Activated CD8-positive, alpha-beta memory T cell treated with anti-CD3 and anti-CD28 coated beads for 1 hour (primary cell): ENCODE results near the gene PCIF1.
A peak's percentile ranks its signal among the peaks of the same experiment; 100 is the strongest.
"Not testable (repeated sequence)": the region's sequence is repeated elsewhere in the genome, so short reads cannot be mapped to it uniquely, and the experiment has no call there.

ENCODE experiments used
- DNase-seq, 2 donors: peaks; one replicate each; pipeline ENCODE4 v3.0.0-alpha.2; 2020; ENCODE audit warnings: low read depth in 1 of 2; ENCODE audit errors: extremely low read depth in 1 of 2

The PCIF1 gene

DNA sequence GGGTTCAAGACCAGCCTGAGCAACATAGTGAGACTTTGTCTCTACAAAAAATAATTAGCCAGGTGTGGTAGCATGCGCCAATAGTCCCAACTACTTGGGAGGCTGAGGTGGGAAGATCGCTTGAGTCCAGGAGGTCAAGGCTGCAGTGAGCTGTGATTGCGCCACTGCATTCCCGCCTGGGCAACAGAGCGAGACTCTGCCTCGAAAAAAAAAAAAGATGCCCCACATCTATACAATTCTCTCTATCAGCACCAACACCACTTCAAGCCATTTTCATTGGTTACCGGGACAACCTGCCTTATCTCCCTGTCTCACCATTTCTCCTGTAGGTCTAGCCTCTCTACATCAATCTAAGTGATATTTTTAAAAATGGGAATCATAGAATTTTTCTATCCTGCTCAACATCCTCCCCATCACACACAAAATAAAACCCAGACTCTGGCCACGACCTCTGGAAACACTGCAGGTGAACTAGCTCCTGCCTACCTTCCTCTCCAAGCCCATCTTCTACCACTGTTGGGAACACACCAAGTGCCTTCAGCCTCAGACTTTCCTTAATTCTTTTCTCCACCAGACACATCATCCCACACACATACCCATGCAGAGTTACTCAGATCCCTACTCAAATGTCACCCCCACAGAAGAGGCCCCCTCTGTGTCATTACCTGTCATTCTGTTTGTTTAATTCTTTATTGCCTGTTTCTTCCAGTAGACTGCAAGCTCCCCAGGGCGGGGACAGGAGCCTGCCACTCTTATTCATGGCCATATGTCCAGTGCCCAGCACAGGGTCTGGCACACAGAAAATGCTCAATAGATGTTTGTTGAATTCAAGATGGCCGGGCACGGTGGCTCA, 12.9 kb upstream of the PCIF1 start:
- DNase-seq = no peak

DNA sequence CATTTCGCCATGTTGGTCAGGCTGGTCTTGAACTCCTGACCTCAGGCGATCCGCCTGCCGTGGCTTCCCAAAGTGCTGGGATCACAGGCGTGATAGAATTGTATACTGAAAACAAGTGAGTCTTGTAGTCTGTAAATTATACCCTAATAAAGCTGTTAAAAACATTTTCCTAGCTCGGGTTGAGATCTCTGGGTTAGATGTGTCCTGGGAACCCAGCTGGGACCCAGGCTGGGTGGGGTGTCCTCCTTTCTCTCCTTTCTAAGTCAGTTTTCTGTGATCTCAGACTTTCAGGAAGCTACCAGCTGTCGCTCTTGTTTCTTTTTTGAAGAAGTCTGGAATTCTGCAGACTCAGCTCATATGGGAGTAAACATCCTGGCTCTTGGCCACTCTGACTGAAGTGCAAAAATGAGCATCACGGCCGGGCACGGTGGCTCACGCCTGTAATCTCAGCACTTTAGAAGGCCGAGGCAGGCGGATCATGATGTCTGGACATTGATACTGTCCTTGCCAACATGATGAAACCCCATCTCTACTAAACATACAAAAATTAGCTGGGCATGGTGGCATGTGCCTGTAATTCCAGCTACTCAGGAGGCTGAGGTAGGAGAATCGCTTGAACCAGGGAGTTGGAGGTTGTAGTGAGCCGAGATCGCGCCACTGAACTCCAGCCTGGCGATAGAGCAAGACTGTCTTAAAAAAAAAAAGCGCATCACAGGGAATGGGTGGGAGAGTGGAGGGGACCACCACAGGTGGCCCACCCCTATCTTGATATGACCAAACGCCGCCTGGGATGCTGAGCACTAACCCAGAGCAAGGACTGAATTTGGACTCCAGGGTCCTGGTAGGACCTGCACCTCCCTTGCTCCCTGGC, 9.9 kb upstream of the PCIF1 start:
- DNase-seq = no peak

DNA sequence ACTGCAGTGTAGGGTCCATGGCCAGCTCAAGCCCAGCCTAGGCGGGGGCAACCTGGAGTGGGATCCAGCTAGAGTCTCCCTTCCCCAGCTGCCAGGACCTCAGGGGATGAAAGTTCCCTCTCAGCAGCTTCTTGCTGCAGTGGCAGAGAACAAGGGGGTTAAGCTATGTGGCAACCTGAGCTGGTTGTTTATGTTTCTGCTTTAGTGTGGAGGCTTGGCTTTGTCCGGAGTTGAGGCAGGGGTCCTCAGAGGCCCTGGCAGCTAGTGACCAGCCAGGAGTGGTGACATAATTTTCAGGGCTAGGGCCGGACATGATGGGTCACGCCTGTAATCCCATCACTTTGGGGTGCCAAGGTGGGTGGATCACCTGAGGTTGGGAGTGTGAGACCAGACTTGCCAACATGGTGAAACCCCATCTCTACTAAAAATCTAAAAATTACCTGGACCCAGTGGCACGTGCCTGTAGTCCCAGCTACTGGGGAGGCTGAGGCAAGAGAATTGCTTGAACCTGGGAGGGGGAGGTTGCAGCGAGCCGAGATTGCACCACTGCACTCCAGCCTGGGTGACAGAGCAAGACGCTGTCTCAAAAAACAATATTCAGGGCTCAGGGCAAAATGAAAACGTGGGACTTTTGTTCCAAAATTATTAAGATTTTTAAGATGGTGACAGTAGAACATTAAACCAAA, 8.5 kb upstream of the PCIF1 start:
- DNase-seq = no peak

DNA sequence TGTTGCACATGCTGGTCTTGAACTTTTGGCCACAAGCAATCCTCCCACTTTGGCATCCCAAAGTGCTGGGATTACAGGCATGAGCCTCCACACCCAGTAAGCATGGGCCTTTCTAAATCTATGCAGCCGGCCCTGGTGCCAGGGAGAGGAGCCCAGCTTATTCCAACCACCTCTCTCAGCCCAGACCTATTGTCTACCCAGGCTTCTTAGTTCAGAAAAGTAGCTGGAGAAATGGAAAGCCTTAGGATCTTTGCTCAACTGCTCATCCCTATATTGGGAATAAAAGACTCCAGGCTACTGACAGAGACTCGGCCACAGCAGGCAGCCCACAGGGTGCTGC, 7.8 kb upstream of the PCIF1 start:
- DNase-seq = no peak

DNA sequence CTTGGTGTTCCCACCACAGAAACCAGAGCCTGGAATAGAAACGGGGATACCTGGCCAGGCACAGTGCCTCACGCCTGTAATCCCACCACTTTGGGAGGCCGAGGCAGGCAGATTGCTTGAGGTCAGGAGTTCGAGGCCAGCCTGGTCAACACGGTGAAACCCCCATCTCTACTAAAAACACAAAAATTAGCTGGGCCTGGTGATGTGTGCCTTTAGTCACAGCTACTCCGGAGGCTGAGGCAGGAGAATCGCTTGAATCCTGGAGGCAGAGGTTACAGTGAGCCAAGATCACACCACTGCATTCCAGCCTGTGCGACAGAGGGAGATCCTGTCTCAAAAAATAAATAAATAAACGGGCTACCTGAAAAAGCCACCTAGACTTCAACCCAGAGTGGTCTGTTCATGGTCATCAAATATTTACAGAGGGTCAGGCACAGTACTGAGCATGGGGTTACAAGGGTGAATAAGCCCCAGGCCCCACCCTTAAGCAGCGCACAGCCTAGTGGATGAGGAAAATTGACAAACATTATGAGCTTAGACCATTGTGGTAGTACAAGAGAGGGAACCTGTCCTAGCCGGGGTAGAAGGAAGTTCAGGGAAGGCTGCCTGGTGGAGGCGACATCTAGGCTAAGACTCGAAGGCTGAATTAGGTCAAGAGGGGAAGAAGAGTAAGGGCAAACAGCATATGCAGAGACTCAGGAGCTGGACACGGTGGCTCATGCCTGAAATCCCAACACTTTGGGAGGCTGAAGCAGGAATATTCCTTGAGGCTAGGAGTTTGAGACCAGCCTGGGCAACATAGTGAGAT, 7.2 kb upstream of the PCIF1 start:
- DNase-seq = no peak

DNA sequence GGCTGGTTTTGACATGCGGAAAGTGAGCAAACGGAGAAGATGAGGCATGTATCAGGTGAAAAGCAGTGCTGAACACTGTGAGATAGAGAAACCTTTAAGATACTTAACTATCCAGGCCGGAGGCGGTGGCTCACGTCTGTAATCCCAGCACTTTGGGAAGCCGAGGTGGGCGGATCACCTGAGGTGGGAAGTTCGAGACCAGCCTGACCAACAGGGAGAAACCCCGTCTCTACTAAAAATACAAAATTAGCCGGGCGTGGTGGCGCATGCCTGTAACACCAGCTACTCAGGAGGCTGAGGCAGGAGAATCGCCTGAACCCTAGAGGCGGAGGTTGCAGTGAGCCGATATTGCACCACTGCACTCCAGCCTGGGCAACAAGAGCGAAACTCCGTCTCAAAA, 2.8 kb upstream of the PCIF1 start:
- not testable (repeated sequence) for DNase-seq

DNA sequence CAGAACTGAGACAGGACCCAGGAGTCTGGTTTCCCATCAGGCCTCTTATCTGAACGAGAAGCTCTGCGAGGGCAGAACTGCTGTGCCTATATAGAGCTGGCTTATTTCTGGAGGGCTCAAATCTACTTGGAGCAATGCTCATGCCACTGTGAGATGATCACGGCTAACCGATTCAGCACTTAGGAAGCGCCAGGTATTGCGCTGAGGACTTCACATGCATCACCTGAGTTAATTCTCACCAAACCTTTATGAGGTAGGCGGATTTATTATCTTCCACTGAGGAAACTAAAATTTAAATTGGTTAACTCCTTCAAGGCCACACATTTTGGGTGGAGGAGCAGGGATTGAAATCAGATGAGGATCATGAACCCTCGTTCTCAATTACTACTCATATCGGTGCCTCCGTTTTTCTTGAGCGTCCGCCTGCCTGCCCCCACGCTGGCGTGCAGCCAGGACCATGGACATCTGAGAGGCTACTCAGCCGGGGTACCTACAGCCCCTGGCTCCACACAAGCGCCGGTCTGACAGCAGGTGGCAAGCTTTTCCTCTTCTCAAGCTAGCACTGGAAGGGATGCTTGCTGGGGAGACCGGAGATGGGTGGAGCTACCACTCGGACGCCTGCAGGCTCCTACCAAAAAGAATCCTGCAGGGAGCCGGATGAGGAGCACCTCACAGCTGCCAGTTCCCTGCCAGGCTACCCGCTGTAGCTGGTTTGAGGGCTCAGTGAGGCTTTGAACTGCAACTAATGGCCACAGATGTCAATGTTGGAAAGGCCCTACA, 1.0 kb upstream of the PCIF1 start:
- peak in 1 of 2 donors; percentile 33 for DNase-seq

DNA sequence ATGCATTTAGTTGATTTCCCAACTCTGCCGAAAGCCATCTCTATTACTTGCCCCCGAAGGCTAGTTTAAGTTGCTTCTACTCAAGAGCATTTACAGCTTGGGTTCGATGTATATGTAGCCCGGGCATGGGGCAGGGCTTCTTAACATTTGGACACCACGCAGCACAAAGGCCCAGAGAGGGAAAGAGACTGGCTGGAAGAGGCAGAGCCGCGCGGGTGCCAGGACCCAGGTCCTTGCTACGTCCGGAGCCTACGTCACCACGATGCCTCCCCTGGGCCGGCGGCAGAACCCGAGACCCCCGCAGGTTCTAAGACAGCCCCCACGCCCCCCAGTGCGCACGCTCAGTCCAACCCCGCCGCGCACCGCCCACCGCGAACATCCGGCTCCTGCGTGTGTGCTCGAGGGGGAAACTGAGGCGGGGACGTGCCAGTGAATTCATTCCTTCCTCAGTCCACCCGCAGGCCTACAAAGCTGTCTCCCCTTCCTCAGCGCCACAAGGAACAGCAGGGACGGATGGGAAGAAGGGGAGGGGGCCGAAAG, 367 bp upstream of the PCIF1 start:
- no peak for DNase-seq

DNA sequence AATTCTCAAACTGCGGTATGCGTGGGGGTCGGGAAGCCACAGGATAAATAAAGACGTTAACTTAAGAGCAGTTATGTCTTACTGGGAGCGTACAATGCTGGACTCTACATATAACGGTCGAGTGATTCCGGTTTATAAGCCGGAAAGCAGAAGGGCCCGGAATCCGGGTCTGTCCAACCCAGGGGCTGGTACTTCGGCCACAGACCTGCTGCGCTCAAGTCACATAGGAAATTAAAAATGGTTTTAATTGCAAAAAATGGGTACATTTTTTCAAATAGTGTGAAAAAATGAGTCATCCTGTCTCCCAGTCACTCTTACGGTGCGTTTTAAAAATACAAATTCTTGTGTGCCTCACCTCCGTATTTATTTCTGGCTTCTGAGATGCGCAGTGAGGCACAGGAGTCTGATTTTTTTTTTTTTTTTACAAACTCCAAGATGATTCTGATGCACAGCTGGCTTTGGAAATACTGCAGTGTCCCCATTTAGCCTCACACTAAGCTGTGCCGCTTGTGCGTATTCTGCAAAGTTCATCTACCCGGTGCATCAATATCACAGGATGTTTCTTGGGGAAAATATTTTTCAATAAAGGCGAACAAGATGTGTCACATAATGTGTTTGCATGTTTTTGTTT, 1.0 kb downstream of the PCIF1 start:
- no peak for DNase-seq

DNA sequence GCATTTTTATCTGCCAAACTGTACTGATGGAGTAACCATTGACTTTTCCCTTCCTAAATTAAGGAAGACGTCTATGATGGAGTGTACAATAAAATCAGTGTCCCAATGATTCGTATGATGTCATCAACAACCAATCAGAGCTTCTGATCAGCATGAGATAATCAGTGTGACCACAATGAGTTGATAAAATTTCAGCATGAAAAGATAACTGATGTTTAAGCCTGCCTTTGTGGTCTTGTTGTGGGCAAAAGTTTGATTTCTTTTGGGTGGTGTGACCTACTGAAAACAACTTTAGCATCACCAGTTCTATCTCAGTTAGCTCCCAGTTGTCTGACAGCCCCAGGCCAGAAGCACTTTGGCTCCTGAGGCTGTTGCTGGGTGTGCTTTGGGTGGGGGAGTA, 3.3 kb downstream of the PCIF1 start:
- no peak for DNase-seq

DNA sequence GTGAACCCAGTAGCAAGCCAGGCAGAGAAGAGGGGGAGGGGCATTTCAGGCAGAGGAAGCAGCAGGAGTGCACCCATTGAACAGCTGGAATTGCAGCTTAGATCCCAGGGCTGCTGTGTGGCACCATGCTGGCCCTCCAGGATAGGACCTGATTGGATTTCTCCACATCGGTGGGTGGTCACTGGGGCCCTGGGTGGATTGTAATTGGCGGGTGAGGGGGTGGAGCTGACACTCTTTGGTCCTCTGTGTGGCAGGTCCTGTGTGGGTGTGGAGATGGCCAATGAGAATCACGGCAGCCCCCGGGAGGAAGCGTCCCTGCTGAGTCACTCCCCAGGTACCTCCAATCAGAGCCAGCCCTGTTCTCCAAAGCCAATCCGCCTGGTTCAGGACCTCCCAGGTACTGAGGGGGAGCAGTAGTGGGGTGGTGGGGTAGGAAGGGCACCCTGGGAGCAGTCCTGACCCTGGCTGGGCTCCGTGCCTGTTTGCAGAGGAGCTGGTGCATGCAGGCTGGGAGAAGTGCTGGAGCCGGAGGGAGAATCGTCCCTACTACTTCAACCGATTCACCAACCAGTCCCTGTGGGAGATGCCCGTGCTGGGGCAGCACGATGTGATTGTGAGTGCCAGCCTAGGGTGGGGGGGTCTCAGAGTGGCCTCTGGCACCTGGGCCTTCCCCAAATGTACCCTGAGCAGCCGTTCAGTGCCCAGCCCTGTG, 4.4 kb downstream of the PCIF1 start:
- DNase-seq = no peak

DNA sequence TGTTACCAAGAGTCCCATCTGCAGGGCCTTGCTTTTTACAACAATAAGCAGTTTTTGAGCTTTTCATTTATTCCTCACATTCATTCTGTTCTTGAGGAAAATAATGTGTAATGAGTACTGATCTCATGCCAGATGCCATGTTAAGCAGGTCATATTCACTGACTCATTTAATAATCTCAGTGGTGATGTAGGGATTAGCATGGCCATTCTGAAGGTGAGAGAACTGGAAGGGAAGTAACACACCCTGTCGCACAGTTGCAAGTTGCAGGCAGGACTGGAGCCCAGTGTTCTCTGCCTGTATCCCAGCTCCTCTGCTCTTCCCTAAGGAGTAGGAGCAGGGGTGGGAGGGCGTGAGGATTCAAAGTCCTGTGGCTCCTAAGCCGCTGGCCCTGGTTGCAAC, 5.6 kb downstream of the PCIF1 start:
- no peak for DNase-seq

DNA sequence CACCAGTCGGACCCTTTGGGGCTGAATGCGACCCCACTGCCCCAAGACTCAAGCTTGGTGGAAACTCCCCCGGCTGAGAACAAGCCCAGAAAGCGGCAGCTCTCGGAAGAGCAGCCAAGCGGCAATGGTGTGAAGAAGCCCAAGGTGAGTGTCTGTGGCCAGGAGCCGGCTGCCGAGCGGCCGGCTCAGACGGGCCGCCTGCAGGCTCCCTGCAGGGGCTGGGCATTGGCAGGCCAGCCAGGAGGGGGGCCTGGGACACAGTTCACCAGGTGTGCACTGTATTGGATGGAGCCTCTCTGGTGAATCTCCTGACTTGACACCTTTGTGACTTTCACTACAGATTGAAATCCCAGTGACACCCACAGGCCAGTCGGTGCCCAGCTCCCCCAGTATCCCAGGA, 6.0 kb downstream of the PCIF1 start:
- no peak for DNase-seq

DNA sequence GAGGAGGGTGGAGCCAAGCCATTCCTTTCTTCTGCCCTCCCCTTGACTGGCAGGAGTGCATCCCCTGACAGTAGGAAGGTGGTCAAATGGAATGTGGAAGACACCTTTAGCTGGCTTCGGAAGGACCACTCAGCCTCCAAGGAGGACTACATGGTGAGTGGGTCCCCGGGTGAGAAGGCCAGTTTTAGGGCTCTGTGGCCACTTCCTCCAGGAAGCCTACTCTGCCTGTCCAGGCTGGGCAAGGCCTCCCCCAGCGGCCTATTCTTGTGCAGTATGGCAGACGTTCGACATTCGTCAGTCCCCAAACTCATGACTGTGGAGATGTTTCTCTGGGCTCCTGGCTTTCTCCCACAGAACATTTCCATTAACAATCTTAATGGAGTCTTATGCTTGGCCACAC, 9.1 kb downstream of the PCIF1 start:
- no peak for DNase-seq

DNA sequence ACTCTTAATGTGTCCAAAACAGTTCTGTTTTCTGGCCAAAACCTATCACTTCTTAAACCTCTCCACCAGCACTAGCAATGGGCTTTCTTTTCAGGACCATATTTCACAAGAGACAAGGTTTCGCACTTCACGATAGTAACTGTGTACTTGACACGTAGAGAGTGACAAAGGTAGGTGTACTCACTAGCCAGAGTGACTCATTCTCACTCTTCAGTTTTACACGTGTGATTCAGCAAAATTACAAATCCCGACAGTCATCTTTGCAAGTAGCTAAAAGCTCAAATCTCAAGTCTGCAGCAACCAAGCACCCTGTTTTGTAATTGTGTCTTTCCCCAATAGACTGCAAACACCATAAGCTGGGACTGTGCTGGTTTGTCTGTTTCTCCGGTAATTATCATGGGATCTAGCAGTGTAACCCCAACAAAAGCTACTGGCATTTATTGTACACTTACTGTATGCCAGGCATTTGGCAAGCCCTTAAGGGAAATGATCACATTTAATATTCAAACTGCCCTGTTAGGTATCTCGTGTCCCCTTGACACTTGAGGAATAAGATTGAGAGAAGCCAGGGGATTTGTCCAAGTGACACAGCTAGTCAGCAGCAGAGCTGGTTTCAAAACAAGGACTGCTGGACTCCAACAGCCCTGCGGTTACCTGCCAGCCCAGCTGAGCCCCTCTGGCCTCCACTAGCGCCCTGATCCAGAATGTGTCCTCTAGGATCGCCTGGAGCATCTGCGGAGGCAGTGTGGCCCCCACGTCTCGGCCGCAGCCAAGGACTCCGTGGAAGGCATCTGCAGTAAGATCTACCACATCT, 9.9 kb downstream of the PCIF1 start:
- DNase-seq = no peak

DNA sequence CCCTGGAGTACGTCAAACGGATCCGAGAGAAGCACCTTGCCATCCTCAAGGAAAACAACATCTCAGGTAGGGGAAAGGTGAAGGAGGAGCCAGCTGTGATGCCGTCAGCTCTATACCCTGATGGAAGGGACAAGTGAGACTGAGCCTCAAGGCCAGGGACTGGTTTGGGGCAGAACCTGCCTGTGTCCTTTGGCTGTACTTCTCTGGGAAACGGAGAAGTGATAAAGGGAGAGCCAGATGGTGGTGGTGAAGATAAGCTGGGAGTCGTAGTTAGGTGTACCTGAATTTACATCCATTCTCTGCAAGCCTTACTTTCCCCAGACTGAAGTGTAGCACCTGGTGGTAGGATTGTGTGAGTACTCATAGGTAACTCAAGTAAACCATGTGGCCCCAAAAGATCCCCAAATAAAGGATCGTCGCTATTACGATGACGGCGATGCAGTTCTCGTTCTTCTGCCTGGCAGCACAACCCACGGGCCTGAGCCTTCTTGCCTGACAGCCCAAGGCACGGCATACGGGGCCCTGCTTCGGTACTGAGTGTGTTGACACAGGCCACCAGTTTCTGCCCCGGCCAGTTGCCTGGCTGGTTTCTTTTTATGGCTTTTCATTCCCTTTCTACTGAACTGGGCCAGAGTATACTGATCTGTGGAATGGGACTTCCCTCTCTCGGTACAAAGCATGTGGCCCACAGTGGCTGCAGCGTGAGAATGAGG, 10.6 kb downstream of the PCIF1 start:
- DNase-seq = no peak

DNA sequence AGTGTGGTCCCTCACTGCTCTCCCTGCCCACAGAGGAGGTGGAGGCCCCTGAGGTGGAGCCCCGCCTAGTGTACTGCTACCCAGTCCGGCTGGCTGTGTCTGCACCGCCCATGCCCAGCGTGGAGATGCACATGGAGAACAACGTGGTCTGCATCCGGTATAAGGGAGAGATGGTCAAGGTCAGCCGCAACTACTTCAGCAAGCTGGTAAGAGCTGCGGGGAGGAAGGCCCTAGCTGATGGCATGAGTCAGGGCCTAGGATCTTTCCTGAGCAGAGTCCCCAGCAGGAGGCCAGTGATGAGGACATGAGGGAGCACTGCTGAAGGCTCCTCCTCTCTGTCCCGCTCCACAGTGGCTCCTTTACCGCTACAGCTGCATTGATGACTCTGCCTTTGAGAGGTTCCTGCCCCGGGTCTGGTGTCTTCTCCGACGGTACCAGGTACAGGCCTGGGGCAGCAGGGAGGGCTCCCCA, 11.2 kb downstream of the PCIF1 start:
- no peak for DNase-seq
